HCT116 (cell line): ENCODE measurements around the gene MARCHF3. TPM values are rescaled to one million over a fixed set of nuclear protein-coding genes. Genes with fewer than 3 reads are reported as not detected.

ENCODE experiments used
- ATAC-seq: fragments of 200-7000 bp; cut with Tn5 transposase; 2 replicates; pipeline ENCODE4 v1.9.1; 2020; ENCODE audit warnings: mild to moderate bottlenecking, moderate library complexity
- BruUV-seq: library from RNA; stranded (reverse); fragments of 400-500 nt; replicated peaks from 2 replicates; lab custom pipeline; 2021; lab: Mats Ljungman, UMichigan
- CTCF ChIA-PET: fragments of 300-600 bp; sonication (Branson Sonifier 250); formaldehyde crosslinking; loops from one replicate; lab custom pipeline; 2021; ENCODE audit warnings: antibody characterized with exemption; lab: Charles Lee
- POLR2A ChIA-PET: fragments of 300-600, 350-600 bp; sonication (Branson Sonifier 250); formaldehyde crosslinking; loops from one replicate; lab custom pipeline; 2021; ENCODE audit warnings: antibody characterized with exemption; lab: Charles Lee
- RAD21 ChIA-PET, 2 experiments: fragments of 300-600 bp; sonication (Branson Sonifier 250); formaldehyde crosslinking; loops; one replicate each; lab custom pipeline; 2023; ENCODE audit warnings: low total read pairs in 2 of 2; ENCODE audit not compliant: uncharacterized antibody in 2 of 2, unreplicated experiment in 2 of 2, low non-redundant PET in 1 of 2; lab: Charles Lee
- DNase-seq: peaks from one replicate; pipeline ENCODE4 v3.0.0-alpha.2; 2010; ENCODE audit warnings: low read depth, low spot score
- H2AFZ ChIP-seq: fragments of 200-600 bp; shearing (Covaris generic), sonication (generic); 2 replicates; pipeline ENCODE4 v1.6.1; 2017; ENCODE audit warnings: low read depth, mixed run types, mixed read lengths, antibody characterized with exemption, low read length; ENCODE audit not compliant: poor library complexity, severe bottlenecking
- H3K27ac ChIP-seq: 2 replicates; pipeline ENCODE4 v1.5.1; 2012; ENCODE audit warnings: low read depth, low read length
- H3K27me3 ChIP-seq: fragments of 200-600 bp; sonication (generic); 2 replicates; pipeline ENCODE4 v1.6.1; 2016; ENCODE audit warnings: mixed run types, low read length, mixed read lengths; ENCODE audit not compliant: insufficient read depth
- H3K36me3 ChIP-seq, 2 experiments: fragments of 200-500 bp in 1 of 2; fragments of 200-600 bp in 1 of 2; sonication (Bioruptor generic) in 1 of 2; sonication (generic) in 1 of 2; 2 replicates each; pipeline versions ENCODE4 v1.5.1 to v1.6.1; 2014 to 2016; ENCODE audit warnings: low read length in 2 of 2, inconsistent platforms in 1 of 2, mixed read lengths in 1 of 2, mixed run types in 1 of 2; ENCODE audit not compliant: insufficient read depth in 2 of 2, control insufficient read depth in 1 of 2
- H3K4me1 ChIP-seq, 2 experiments: fragments of 200-600 bp in 1 of 2; sonication (generic) in 1 of 2; 2 replicates each; pipeline versions ENCODE4 v1.5.1 to v1.6.1; 2012 to 2017; ENCODE audit warnings: low read length in 2 of 2, inconsistent platforms in 1 of 2, mild to moderate bottlenecking in 1 of 2, mixed read lengths in 1 of 2, mixed run types in 1 of 2, moderate library complexity in 1 of 2; ENCODE audit not compliant: insufficient read depth in 2 of 2, control insufficient read depth in 1 of 2
- H3K4me2 ChIP-seq: fragments of 200-600 bp; sonication (generic); 2 replicates; pipeline ENCODE4 v1.6.1; 2017; ENCODE audit warnings: mixed run types, low read length, mixed read lengths
- H3K4me3 ChIP-seq, 2 experiments: fragments of 200-600 bp in 1 of 2; sonication (generic) in 1 of 2; replicated peaks in 1 of 2; 2 replicates each; pipeline ENCODE4 v1.5.1; 2011 to 2016; ENCODE audit warnings: low read length in 2 of 2, control low read depth in 1 of 2, low read depth in 1 of 2, mild to moderate bottlenecking in 1 of 2, mixed read lengths in 1 of 2, mixed run types in 1 of 2
- H3K79me2 ChIP-seq: fragments of 200-600 bp; sonication (generic); 2 replicates; pipeline ENCODE4 v1.6.1; 2017; ENCODE audit warnings: mild to moderate bottlenecking, mixed run types, low read length, moderate library complexity, mixed read lengths; ENCODE audit not compliant: insufficient read depth
- H3K9ac ChIP-seq: fragments of 200-600 bp; sonication (generic); 2 replicates; pipeline ENCODE4 v1.6.1; 2016; ENCODE audit warnings: low read length, mixed read lengths
- H3K9me2 ChIP-seq: fragments of 200-600 bp; sonication (generic), shearing (Covaris generic); 2 replicates; pipeline ENCODE4 v1.6.1; 2017; ENCODE audit warnings: mixed run types, mild to moderate bottlenecking, moderate library complexity; ENCODE audit not compliant: insufficient read depth
- H3K9me3 ChIP-seq, 2 experiments: fragments of 200-500 bp in 1 of 2; fragments of 200-600 bp in 1 of 2; sonication (Bioruptor generic) in 1 of 2; sonication (generic) in 1 of 2; 2 replicates each; pipeline ENCODE4 v1.6.1; 2014 to 2017; ENCODE audit warnings: low read length in 2 of 2, mixed read lengths in 2 of 2, inconsistent platforms in 1 of 2, low read depth in 1 of 2, mild to moderate bottlenecking in 1 of 2, mixed run types in 1 of 2, moderate library complexity in 1 of 2; ENCODE audit not compliant: control insufficient read depth in 1 of 2, insufficient read depth in 1 of 2
- H4K20me1 ChIP-seq: fragments of 200-600 bp; sonication (generic), shearing (Covaris generic); 2 replicates; pipeline ENCODE4 v1.6.1; 2017; ENCODE audit warnings: mixed run types, mild to moderate bottlenecking, moderate library complexity; ENCODE audit not compliant: insufficient read depth
- CBX3 ChIP-seq: IDR thresholded peaks from 2 replicates; pipeline ENCODE4 v1.6.1; 2012; ENCODE audit warnings: low read depth
- EZH2 ChIP-seq: fragments of 200-600 bp; sonication (generic); IDR thresholded peaks from 2 replicates; pipeline ENCODE4 v1.6.1; 2017; ENCODE audit warnings: antibody characterized with exemption, mixed run types
- MAX ChIP-seq: IDR thresholded peaks from 2 replicates; pipeline ENCODE4 v1.6.1; 2012
- POLR2A ChIP-seq: IDR thresholded peaks from 2 replicates; pipeline ENCODE4 v1.7.0; 2011; ENCODE audit warnings: borderline replicate concordance; ENCODE audit not compliant: insufficient read depth, insufficient read length; ENCODE audit errors: extremely low read depth
- POLR2AphosphoS5 ChIP-seq: IDR thresholded peaks from 2 replicates; pipeline ENCODE4 v1.6.1; 2011; ENCODE audit warnings: mild to moderate bottlenecking, low read depth, low read length, moderate library complexity
- SP1 ChIP-seq: IDR thresholded peaks from 2 replicates; pipeline ENCODE4 v1.6.1; 2012; ENCODE audit warnings: low read depth
- ZFX ChIP-seq: fragments of 450-650 bp; IDR thresholded peaks from 2 replicates; pipeline ENCODE4 v1.6.1; 2017
- ZNF274 ChIP-seq: fragments of 200-500 bp; sonication (Bioruptor generic); IDR thresholded peaks from 2 replicates; pipeline ENCODE4 v1.6.1; 2014; ENCODE audit warnings: mild to moderate bottlenecking, low read depth, low read length, inconsistent platforms
- intact Hi-C: fragments of 100-400 bp; cut with micrococcal nuclease; formaldehyde crosslinking; loops from 2 replicates; pipeline ENCODE4 v1.10.0; 2022
- total RNA-seq: library from RNA; stranded (reverse); gene quantifications from one replicate; pipeline ENCODE4 v1.2.1, GENCODE V29; 2021; ENCODE audit not compliant: unreplicated experiment
- TF ChIP-seq, protein P1 (sequence below): IDR thresholded peaks from 2 replicates; pipeline ENCODE4 v1.6.1; 2012; ENCODE audit warnings: low read depth
- TF ChIP-seq, protein P2 (sequence below): IDR thresholded peaks from 2 replicates; pipeline ENCODE4 v1.6.1; 2012

The MARCHF3 gene
- total RNA-seq, 1 experiment from 2014 or later, result 2.3 TPM

DNA sequence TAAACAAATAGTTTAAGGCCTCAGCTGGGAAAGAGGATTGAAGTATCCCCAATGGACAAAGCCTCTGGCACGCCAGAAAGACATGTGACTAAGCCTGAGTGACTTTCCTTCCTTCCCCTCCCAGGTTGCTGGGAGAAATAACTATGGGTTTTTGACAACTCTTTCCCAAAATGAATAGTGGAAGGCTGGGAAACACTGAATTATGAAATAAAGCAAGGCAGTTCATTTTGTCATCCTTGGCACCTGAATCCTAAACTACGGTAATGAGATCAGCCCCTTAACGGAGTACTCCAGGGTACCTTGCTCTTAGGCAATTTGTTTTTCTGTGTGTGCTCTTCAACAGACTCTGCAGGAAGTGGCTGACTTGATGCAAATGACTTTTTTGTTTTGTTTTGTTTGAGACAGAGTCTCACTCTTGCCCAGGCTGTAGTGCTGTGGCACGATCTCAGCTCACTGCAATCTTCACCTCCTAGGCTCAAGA, 178.2 kb downstream of the MARCHF3 start (continued):
- TF ChIP-seq ZFX (no peak), POLR2AphosphoS5 (no peak)
- TF ChIP-seq, protein P1, sequence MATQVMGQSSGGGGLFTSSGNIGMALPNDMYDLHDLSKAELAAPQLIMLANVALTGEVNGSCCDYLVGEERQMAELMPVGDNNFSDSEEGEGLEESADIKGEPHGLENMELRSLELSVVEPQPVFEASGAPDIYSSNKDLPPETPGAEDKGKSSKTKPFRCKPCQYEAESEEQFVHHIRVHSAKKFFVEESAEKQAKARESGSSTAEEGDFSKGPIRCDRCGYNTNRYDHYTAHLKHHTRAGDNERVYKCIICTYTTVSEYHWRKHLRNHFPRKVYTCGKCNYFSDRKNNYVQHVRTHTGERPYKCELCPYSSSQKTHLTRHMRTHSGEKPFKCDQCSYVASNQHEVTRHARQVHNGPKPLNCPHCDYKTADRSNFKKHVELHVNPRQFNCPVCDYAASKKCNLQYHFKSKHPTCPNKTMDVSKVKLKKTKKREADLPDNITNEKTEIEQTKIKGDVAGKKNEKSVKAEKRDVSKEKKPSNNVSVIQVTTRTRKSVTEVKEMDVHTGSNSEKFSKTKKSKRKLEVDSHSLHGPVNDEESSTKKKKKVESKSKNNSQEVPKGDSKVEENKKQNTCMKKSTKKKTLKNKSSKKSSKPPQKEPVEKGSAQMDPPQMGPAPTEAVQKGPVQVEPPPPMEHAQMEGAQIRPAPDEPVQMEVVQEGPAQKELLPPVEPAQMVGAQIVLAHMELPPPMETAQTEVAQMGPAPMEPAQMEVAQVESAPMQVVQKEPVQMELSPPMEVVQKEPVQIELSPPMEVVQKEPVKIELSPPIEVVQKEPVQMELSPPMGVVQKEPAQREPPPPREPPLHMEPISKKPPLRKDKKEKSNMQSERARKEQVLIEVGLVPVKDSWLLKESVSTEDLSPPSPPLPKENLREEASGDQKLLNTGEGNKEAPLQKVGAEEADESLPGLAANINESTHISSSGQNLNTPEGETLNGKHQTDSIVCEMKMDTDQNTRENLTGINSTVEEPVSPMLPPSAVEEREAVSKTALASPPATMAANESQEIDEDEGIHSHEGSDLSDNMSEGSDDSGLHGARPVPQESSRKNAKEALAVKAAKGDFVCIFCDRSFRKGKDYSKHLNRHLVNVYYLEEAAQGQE, result no peak

DNA sequence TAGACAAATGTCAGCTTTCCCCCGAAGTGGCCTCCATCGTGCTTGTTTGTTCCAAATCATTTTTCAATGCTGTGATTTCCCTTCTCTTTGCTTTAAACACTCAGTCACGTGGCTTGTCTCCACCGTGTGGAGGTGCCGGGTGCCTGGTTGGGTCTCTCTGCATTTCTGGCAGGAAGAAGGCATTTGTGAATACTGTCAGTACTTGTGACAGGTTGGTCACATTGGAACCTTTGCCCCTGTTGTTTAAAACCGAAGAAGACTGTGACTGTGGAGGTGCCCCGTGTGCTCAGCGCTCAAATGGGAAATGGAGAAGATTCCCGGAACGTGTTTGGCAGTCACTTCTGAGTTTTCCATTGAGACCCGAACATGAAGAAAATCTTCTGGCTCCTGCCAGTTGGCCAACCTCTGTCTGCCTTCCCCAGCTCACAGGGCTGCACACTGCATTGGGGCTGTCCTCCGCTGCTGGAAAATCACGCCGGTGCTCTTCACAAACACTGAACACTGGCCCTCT, 178.8 kb downstream of the MARCHF3 start:
- ChIA-PET RAD21 (no interaction called here), CTCF (no interaction called here), POLR2A (no interaction called here)
- no peak overlapping the region for H3K4me2 ChIP-seq
- H3K4me1 ChIP-seq, result no peaks in the 10 kb centered on the region
- no peak overlapping the region for H2AFZ ChIP-seq
- no peaks in the 10 kb centered on the region for H3K79me2 ChIP-seq
- BruUV-seq, result no TSS peak
- H3K36me3 ChIP-seq, result no peaks in the 10 kb centered on the region
- DNase-seq, result no peak
- no peaks in the 10 kb centered on the region for H3K9me3 ChIP-seq
- no peak for ATAC-seq
- TF ChIP-seq POLR2A (no peak), CBX3 (no peak), ZNF274 (no peak), EZH2 (no peak), MAX (no peak), POLR2AphosphoS5 (no peak), SP1 (no peak)
- TF ChIP-seq, protein P2, sequence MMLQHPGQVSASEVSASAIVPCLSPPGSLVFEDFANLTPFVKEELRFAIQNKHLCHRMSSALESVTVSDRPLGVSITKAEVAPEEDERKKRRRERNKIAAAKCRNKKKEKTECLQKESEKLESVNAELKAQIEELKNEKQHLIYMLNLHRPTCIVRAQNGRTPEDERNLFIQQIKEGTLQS, result no peak
- no peak overlapping the region for H3K27ac ChIP-seq
- no peak overlapping the region for H3K9ac ChIP-seq
- H3K4me3 ChIP-seq, result no peak overlapping the region
- no peaks in the 10 kb centered on the region for H4K20me1 ChIP-seq
- H3K9me2 ChIP-seq, result no peaks in the 10 kb centered on the region
- H3K27me3 ChIP-seq, result no peaks in the 10 kb centered on the region
- intact Hi-C loops, result no loop called here
